Mucosa of stomach (tissue), 1 donor: Measurements from ENCODE around the gene BCL7A.
A peak's percentile ranks its signal among the peaks of the same experiment; 100 is the strongest.

ENCODE experiments used
- H3K27me3 ChIP-seq: one replicate; pipeline ENCODE4 v1.7.0; 2013; ENCODE audit warnings: mild to moderate bottlenecking, low read length; ENCODE audit not compliant: control insufficient read depth, insufficient read depth
- H3K36me3 ChIP-seq: one replicate; pipeline ENCODE4 v1.7.0; 2013; ENCODE audit warnings: low read length; ENCODE audit not compliant: control insufficient read depth, insufficient read depth
- H3K4me1 ChIP-seq: one replicate; pipeline ENCODE4 v1.7.0; 2013; ENCODE audit warnings: mild to moderate bottlenecking, low read length; ENCODE audit not compliant: control insufficient read depth, insufficient read depth
- H3K4me3 ChIP-seq: one replicate; pipeline ENCODE4 v1.7.0; 2013; ENCODE audit warnings: low read length
- H3K9ac ChIP-seq: one replicate; pipeline ENCODE4 v1.7.0; 2013; ENCODE audit warnings: mild to moderate bottlenecking, low read length, moderate library complexity
- H3K9me3 ChIP-seq: one replicate; pipeline ENCODE4 v1.7.0; 2013; ENCODE audit warnings: mild to moderate bottlenecking, low read length, moderate library complexity; ENCODE audit not compliant: control insufficient read depth
- donor health status: Pancreatic carcinoma.

Gene BCL7A

DNA sequence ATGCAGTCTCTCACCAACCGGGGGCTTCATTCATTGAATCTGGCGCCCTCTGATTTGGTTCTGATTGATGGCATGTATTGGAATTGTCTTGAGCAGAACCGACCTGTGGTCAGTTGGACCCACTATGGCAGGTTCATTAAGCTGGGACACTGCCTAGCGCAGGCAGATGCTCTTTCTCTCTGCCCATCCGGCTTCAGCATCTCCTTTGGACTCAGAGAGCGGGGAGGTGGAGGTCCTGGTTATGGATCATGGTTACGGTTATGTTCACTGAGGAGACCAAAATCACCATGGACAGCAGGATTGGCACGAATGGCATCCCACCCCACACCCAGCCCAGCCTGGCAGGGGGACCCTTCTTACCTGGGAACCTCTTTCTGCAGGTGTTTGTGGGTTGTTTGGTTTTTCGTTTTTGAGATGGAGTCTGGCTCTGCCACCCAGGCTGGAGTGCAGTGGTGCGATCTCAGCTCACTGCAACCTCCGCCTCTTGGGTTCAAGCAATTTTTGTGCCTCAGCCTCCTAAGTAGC is 16.4 kb upstream of the BCL7A start:
- Histone ChIP-seq H3K4me3 (no peak overlapping the region), H3K27me3 (no peaks in the 10 kb centered on the region), H3K9ac (no peak overlapping the region), H3K36me3 (no peaks in the 10 kb centered on the region), H3K9me3 (no peaks in the 10 kb centered on the region), H3K4me1 (no peaks in the 10 kb centered on the region)

DNA sequence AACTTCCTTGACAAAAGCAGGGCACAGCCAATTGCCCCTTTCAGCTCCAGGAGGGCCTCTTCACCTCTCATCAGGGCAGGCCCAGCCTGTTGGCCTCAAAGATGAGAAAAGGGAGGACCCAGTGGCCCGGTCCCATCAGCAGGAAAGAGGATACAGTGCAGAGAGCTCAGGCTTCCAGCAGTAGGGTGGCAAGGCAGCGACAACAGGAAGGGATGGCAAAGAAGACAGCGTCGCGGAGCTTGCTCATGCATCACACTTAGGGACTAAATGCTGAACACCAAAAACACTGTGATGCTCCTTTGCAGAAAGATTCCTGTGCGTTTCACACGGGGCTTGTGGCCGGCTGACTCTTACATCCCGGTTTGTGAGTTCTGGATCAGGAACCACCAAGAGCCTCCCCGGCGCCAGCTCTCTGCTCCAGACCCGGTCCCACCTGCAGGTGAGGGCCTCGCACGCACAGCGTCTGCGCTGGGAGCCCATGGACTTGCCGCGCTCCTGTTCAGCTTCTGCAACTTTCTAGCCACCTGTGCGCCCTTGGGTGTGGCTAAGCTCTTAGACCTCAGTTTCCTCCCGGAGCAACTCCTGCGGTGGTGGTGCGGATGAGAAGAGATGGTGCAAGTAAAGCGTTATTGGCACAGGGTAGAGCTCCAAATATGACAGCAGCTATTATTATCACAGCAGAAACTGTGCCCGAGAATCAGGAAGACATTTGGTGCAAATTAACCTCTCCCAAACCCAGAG is 15.3 kb upstream of the BCL7A start:
- Histone ChIP-seq H3K4me1 (no peaks in the 10 kb centered on the region), H3K36me3 (no peaks in the 10 kb centered on the region), H3K4me3 (no peak overlapping the region), H3K9ac (no peak overlapping the region), H3K9me3 (no peaks in the 10 kb centered on the region), H3K27me3 (no peaks in the 10 kb centered on the region)

DNA sequence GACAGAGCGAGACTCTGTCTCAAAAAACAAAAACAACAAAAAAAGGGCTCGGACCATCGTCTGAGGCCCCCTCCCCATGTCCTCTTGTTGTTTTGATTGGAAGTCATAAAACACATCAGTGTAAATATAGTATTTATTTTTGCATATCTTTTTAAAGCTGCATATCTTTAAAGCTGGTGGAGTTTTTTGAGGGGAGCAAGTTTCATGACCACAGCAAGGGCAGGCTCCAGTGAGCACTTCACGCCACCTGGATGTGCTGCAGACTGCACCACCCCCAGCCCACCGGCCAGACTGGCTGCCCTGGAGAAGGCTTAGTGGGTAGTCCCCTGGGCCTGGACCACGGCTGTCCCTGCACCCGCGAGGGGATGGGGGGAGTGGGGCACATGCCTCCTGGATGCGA is 11.9 kb upstream of the BCL7A start:
- Histone ChIP-seq H3K36me3 (no peaks in the 10 kb centered on the region), H3K9me3 (no peaks in the 10 kb centered on the region), H3K9ac (no peak overlapping the region), H3K4me3 (no peak overlapping the region), H3K27me3 (no peaks in the 10 kb centered on the region), H3K4me1 (no peaks in the 10 kb centered on the region)

DNA sequence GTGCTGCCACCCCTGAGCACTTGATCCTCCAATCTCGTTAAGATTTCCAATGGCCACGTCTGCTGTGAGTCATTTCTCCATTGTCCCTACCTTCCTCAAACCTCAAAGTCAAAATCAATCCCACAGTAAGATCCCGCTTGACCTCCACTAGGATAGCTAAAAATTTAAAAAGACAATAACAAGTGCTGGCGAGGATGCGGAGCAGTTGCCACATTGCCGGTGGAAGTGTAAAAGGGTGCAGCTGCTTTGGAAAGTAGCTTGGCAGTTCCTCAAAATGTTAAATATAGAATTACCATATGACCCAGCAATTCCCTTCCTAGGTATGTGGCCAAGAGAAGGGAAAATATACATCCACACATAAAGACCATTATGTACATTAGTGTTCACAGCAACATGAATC is 9.5 kb upstream of the BCL7A start:
- no peaks in the 10 kb centered on the region for H3K27me3 ChIP-seq
- H3K4me3 ChIP-seq, result no peak overlapping the region
- no peak overlapping the region for H3K9ac ChIP-seq
- no peaks in the 10 kb centered on the region for H3K9me3 ChIP-seq
- no peaks in the 10 kb centered on the region for H3K4me1 ChIP-seq
- H3K36me3 ChIP-seq, result no peaks in the 10 kb centered on the region

DNA sequence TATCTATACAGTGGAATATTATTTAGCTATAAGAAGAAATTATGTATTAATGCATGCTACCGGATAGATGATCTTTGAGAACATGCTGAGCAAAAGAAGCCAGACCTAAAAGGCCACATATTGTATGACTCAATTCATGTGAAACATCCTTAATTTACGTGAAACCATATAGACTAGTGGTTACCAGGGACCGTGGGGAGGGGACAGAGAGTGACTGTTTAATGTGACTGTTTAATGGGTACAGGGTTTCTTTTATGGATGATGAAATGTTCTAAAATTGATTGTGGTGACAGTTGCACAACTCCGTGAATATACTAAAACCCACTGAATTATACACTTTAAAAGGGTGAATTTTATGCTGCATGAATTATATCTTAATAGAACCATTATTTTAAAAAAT is 8.5 kb upstream of the BCL7A start:
- Histone ChIP-seq H3K4me1 (no peaks in the 10 kb centered on the region), H3K4me3 (no peak overlapping the region), H3K27me3 (no peaks in the 10 kb centered on the region), H3K36me3 (no peaks in the 10 kb centered on the region), H3K9ac (no peak overlapping the region), H3K9me3 (no peaks in the 10 kb centered on the region)

DNA sequence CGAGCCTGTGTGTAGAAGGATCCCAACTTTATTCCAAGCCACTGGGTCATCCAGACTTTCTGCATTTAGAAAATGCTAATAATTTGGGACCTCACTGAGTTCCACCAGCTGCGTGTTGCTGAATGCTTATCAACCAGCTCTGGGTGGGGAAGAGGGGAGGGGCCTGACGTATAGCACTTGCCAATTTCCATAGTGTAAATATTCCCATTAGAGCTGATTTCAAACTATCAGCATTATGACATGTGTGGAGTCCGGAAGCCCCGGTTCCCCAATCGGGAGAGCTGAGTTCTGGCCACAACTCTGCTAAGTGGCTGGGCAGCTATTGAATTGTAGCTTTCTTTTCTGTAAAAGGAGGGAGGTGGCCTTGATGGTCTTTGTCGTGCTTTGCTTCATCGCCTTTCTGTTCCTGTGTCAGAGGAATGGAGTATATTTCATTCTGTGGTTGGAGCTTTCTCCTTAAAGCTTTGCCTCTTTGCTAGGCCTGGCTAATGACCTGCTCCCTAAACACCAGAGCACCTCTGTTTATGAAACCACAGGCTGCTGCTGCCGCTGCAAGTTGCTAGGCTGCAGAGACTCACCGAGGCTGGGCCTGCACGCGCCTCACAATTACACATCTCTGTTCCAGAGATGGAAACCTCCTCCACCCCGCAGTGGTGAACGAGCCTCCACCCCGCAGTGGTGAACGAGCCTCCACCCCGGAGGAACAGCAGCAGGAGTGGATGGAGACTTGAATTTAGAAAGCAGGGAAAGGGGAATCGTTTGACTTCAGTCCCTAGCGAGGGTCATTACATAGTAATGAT is 7.7 kb upstream of the BCL7A start:
- H3K4me1 ChIP-seq, result no peaks in the 10 kb centered on the region
- H3K4me3 ChIP-seq, result no peak overlapping the region
- no peak overlapping the region for H3K9ac ChIP-seq
- no peaks in the 10 kb centered on the region for H3K27me3 ChIP-seq
- H3K9me3 ChIP-seq, result no peaks in the 10 kb centered on the region
- no peaks in the 10 kb centered on the region for H3K36me3 ChIP-seq

DNA sequence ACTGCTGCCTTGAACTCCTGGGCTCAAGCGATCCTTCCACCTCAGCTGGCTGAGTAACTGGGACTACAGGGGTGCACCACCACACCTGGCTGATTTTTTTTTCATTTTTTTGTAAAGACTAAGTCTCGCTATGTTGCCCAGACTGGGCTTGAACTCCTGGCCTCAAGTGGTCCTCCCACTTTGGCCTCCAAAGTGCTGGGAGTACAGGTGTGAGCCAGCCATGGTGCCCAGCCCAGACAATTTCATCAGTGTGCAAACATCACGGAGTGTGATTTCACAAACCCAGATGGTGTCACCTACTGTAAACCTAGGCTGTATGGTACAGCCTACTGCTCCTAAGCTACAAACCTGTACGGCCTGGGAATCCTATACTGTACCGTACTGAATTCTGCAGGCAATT is 6.9 kb upstream of the BCL7A start:
- H3K9me3 ChIP-seq, result no peaks in the 10 kb centered on the region
- H3K9ac ChIP-seq, result no peak overlapping the region
- H3K4me1 ChIP-seq, result no peaks in the 10 kb centered on the region
- no peaks in the 10 kb centered on the region for H3K36me3 ChIP-seq
- no peaks in the 10 kb centered on the region for H3K27me3 ChIP-seq
- H3K4me3 ChIP-seq, result no peak overlapping the region

DNA sequence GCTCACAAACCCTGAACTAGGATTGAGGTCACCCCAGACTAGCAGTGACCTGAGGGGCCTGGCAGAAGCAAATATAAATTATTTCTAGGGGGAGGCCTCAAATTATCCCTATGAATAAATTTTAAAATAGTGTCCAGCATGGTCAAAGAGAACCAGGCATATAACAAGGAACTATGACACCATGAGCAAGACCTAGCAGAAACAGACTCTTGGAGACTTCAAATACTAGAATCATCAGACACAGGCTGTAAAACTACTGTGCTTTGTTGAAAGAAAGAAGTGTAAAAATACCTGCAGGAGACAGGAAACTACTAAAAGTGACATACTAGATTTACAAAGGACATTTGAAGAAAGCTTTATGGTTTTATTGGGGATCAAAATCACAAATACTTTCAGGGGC is 3.2 kb upstream of the BCL7A start:
- H3K9me3 ChIP-seq, result no peaks in the 10 kb centered on the region
- H3K9ac ChIP-seq, result no peak overlapping the region
- H3K27me3 ChIP-seq, result peaks cover 9% of the 10 kb centered on the region
- H3K4me1 ChIP-seq, result peaks cover 10% of the 10 kb centered on the region
- H3K4me3 ChIP-seq, result no peak overlapping the region
- H3K36me3 ChIP-seq, result no peaks in the 10 kb centered on the region

DNA sequence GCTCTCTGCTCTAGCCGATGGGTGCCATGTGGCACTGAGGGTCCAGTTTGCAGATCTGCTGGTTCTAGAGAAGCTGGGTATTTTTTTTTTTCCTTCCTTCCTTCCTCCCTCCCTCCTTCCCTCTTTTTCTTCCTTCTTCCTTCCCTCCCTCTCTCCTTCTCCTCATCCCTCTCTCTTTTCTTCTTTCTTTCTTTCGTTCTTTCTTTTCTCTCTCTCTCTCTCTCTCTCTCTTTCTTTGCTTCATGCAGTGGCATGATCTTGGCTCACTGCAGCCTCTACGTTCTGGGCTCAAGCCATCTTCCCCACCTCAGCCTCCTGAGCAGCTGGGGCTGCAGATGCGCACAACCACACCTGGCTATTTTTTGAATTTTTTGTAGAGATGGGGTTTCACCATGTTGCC is 2.7 kb upstream of the BCL7A start:
- Histone ChIP-seq H3K27me3 (peaks cover 9% of the 10 kb centered on the region), H3K36me3 (no peaks in the 10 kb centered on the region), H3K9me3 (no peaks in the 10 kb centered on the region), H3K4me3 (no peak overlapping the region), H3K4me1 (peaks cover 15% of the 10 kb centered on the region), H3K9ac (no peak overlapping the region)

DNA sequence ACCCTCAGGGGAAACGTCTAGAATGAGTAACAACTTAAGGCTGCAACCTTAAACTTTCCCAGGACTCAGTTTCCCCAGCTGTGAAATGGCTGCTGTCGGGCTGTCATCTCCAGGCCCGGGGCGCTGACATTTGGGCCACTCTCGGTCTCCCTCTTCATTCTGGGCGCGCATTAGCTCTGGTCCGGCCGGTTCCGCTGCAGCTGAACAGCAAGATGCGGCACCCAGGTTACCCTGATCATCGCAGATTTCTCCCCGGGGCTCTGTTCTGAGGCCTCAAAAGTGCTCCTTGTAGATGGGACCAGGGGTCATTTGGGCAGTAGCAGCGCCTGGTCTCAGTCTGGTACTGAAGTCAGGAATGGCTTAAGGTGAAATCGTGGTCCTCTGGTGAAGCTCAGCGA is 890 bp upstream of the BCL7A start:
- Histone ChIP-seq H3K9me3 (no peaks in the 10 kb centered on the region), H3K4me3 (no peak overlapping the region), H3K27me3 (peaks cover 9% of the 10 kb centered on the region), H3K4me1 (peaks cover 19% of the 10 kb centered on the region), H3K36me3 (no peaks in the 10 kb centered on the region), H3K9ac (peak overlapping the region; percentile 37)

DNA sequence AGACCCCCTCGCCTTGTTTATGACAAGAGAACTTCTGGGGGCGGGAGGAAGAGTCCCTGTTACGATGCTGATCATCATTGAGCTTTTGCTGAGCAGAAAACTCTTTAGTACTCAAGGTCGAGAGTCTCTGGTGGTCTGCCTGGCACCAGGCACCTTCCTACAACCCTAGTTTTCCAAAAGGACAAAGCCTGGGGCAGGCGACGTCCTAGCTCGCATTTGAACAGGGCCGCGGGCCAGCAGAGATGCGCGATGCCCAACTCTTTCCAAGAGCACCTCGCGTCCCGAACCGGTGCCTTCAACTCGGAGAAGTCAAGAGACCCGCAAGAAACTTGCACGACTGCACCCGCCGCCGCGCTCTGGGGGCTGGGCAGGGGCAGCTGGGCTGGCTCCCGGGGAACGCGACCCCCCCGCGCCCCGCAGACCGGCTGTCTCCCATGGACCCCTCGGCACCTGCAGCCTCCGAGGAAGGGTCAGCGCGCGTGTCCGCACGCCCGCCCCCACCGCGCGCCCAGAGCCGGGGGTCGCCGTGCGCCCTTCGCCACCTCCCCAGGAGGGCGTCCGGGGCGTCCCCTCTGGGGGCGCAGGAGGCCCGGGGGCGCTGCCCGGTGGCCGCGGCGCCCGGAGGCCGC is 377 bp upstream of the BCL7A start:
- peaks cover 19% of the 10 kb centered on the region for H3K4me1 ChIP-seq
- peaks cover 9% of the 10 kb centered on the region for H3K27me3 ChIP-seq
- H3K9me3 ChIP-seq, result no peaks in the 10 kb centered on the region
- peak overlapping the region; percentile 37 for H3K9ac ChIP-seq
- no peaks in the 10 kb centered on the region for H3K36me3 ChIP-seq
- no peak overlapping the region for H3K4me3 ChIP-seq
